ENCODE data around the gene CCDC201.

Gene CCDC201

DNA sequence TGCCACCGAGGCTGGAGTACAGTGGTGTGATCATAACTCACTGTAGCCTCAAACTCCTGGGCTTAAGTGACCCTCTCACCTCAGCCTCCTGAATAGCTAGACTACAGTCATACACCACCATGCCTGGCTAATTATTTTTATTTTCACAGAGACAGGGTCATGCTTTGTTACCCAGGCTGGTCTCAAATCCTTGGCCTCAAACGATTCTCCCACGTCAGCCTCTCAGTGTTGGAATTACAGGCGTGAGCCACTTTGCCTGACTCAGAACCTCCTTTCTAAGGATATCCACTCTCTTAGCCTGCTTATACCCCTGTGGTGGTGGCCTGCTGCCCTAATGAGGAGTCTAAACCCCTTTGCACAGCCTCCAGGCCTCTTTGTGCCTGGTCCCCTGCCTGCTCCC is 11.3 kb upstream of the CCDC201 start:
- no peaks in the 10 kb centered on the region for H3K36me3 ChIP-seq (ENCODE audit: control insufficient read depth, insufficient read depth, low read length)
- TF ChIP-seq, protein P1, sequence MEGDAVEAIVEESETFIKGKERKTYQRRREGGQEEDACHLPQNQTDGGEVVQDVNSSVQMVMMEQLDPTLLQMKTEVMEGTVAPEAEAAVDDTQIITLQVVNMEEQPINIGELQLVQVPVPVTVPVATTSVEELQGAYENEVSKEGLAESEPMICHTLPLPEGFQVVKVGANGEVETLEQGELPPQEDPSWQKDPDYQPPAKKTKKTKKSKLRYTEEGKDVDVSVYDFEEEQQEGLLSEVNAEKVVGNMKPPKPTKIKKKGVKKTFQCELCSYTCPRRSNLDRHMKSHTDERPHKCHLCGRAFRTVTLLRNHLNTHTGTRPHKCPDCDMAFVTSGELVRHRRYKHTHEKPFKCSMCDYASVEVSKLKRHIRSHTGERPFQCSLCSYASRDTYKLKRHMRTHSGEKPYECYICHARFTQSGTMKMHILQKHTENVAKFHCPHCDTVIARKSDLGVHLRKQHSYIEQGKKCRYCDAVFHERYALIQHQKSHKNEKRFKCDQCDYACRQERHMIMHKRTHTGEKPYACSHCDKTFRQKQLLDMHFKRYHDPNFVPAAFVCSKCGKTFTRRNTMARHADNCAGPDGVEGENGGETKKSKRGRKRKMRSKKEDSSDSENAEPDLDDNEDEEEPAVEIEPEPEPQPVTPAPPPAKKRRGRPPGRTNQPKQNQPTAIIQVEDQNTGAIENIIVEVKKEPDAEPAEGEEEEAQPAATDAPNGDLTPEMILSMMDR (IDR thresholded peaks at IDR 0.05): no peak
- no peak overlapping the region for H2AFZ ChIP-seq
- no peaks in the 10 kb centered on the region for H3K27me3 ChIP-seq (ENCODE audit: control insufficient read depth, insufficient read depth, low read length)
- H3K79me2 ChIP-seq: no peaks in the 10 kb centered on the region
- no peak overlapping the region for H3K4me2 ChIP-seq (ENCODE audit: low read length)
- no peak overlapping the region for H3K27ac ChIP-seq
- H3K4me1 ChIP-seq: no peaks in the 10 kb centered on the region
- H3K4me3 ChIP-seq (ENCODE audit: low read depth, low read length): no peak overlapping the region
- no peak overlapping the region for H3K9ac ChIP-seq
- no peaks in the 10 kb centered on the region for H3K9me3 ChIP-seq (ENCODE audit: control insufficient read depth, low read length)

DNA sequence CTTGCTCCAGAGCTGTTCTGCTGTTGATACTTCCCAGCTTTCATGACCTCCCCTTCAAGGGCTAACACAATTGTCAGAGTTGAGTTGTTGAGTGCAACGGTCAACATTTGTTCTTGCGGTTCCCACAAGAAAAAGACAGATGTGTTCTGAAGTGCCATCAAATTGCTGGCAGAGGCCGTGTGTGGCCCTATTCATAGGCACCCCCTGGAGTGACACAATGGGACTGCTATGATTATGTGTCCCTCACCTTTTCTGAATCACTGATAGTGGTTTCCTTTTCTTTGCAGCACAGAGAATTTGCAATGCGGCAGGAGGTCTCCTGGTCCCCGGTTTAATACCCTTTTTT is 9.6 kb upstream of the CCDC201 start:
- Histone ChIP-seq H3K27ac (no peak overlapping the region), H3K9me3 (ENCODE audit: control insufficient read depth, low read length) (no peaks in the 10 kb centered on the region)
- TF ChIP-seq, protein P1 (IDR thresholded peaks at IDR 0.05): no peak

DNA sequence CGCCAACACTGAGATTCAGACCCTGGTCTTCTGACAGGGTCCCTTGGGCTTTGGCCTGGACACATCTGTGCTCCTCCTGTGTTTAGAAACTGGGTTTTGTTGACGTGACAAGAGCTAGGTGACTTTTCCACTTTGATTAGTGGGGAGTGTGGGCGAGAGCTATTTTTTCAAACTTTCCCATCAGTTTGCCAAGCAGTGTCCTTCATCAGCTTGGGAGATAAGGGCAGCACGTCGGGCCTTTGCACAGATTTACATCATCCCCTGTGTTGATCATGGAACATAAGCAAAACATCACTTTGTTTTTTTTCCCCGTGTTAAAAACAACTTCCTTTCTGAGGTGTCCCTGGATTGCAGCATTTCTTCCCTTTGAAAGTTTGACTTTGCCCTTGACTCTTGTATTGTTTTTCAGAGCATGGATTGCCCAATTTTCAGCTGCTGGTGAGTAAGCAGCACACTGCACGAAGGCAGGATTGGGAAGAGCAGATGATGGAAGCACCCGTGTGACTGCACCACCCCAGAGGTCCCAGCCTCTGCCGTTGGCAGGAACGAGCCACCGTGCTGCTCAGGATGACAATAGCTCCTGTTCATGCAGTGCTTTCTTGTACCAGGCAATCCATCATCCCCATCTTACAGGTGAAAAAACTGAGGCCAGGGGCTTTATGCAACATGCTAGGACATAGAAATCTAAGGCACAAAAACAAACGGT is 9.0 kb upstream of the CCDC201 start:
- no peaks in the 10 kb centered on the region for H3K36me3 ChIP-seq (ENCODE audit: control insufficient read depth, insufficient read depth, low read length)
- no peak overlapping the region for H3K27ac ChIP-seq
- no peak overlapping the region for H2AFZ ChIP-seq
- H3K27me3 ChIP-seq (ENCODE audit: control insufficient read depth, insufficient read depth, low read length): no peaks in the 10 kb centered on the region
- no peak overlapping the region for H3K4me3 ChIP-seq (ENCODE audit: low read depth, low read length)
- H3K4me1 ChIP-seq: no peaks in the 10 kb centered on the region
- H3K79me2 ChIP-seq: no peaks in the 10 kb centered on the region
- no peaks in the 10 kb centered on the region for H3K9me3 ChIP-seq (ENCODE audit: control insufficient read depth, low read length)
- no peak overlapping the region for H3K9ac ChIP-seq
- H3K4me2 ChIP-seq (ENCODE audit: low read length): no peak overlapping the region
- TF ChIP-seq, protein P1 (IDR thresholded peaks at IDR 0.05): no peak

More for the DNA sequence above, 9.6 kb upstream of the CCDC201 start:
- no peaks in the 10 kb centered on the region for H3K27me3 ChIP-seq (ENCODE audit: control insufficient read depth, insufficient read depth, low read length)
- no peak overlapping the region for H3K4me2 ChIP-seq (ENCODE audit: low read length)
- H3K36me3 ChIP-seq (ENCODE audit: control insufficient read depth, insufficient read depth, low read length): no peaks in the 10 kb centered on the region
- H2AFZ ChIP-seq: no peak overlapping the region
- no peaks in the 10 kb centered on the region for H3K4me1 ChIP-seq
- H3K4me3 ChIP-seq (ENCODE audit: low read depth, low read length): no peak overlapping the region
- no peak overlapping the region for H3K9ac ChIP-seq
- no peaks in the 10 kb centered on the region for H3K79me2 ChIP-seq

- Histone ChIP-seq H3K9ac (no peak overlapping the region), H2AFZ (no peak overlapping the region), H3K9me3 (ENCODE audit: control insufficient read depth, low read length) (no peaks in the 10 kb centered on the region), H3K4me1 (no peaks in the 10 kb centered on the region), H3K79me2 (no peaks in the 10 kb centered on the region), H3K36me3 (ENCODE audit: control insufficient read depth, insufficient read depth, low read length) (no peaks in the 10 kb centered on the region), H3K4me3 (ENCODE audit: low read depth, low read length) (no peak overlapping the region), H3K27me3 (ENCODE audit: control insufficient read depth, insufficient read depth, low read length) (no peaks in the 10 kb centered on the region), H3K4me2 (ENCODE audit: low read length) (no peak overlapping the region), H3K27ac (no peak overlapping the region)
- TF ChIP-seq, protein P1 (IDR thresholded peaks at IDR 0.05): no peak
Measured at GRCh38 chr7:45881280-45881758, 8.4 kb upstream of the CCDC201 start.

DNA sequence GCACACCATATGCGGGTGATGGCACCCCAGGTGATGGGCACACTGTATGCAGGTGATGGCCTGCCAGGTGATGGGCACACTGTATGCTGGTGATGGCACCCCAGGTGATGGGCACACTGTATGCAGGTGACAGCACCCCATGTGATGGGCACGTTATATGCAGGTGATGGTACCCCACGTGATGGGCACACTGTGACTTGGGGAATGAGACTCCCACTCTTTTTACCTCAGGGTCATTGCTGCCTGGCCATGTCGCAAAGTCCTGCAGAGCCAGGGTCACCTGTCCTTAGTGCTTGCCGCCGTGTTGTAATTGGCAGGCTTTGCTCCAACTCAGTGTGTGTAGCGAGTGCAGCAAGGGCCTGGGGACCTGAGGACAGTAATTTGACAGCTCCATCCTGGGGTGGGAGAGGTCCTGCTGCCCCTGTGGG is 7.6 kb upstream of the CCDC201 start:
- H3K9ac ChIP-seq: no peak overlapping the region
- no peaks in the 10 kb centered on the region for H3K4me1 ChIP-seq
- H3K27ac ChIP-seq: no peak overlapping the region
- no peaks in the 10 kb centered on the region for H3K36me3 ChIP-seq (ENCODE audit: control insufficient read depth, insufficient read depth, low read length)
- no peaks in the 10 kb centered on the region for H3K27me3 ChIP-seq (ENCODE audit: control insufficient read depth, insufficient read depth, low read length)
- no peak overlapping the region for H2AFZ ChIP-seq
- H3K4me2 ChIP-seq (ENCODE audit: low read length): no peak overlapping the region
- TF ChIP-seq, protein P1 (IDR thresholded peaks at IDR 0.05): no peak
- no peak overlapping the region for H3K4me3 ChIP-seq (ENCODE audit: low read depth, low read length)
- no peaks in the 10 kb centered on the region for H3K79me2 ChIP-seq
- no peaks in the 10 kb centered on the region for H3K9me3 ChIP-seq (ENCODE audit: control insufficient read depth, low read length)
